ENCODE measurements around the gene ZIC2.
A peak's percentile ranks its signal among the peaks of the same experiment; 100 is the strongest.
"Not testable (repeated sequence)": the region's sequence is repeated elsewhere in the genome, so short reads cannot be mapped to it uniquely, and the experiment has no call there.

The ZIC2 gene

DNA sequence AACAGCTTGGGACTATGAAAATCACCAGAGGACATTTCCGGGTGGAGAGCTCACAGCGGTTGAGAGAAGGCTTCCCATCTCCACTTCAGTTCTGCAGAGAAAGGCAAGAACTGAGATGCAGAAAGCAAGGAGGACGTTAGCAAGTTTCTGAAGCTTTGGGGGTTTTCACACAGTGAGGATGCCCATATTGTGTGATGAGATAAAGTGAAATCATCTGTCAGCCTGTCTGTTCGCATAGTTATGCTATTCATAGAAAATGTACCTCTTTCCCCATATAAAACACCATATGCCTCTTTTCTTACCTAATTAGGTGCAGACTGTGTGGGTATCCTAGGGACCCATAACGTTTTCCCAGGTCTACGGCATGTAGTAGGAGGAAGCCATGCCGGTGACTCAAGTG is 37.5 kb upstream of the ZIC2 start:
- Histone ChIP-seq H3K9me3 (no peaks in the 10 kb centered on the region), H3K4me1 (no peaks in the 10 kb centered on the region), H3K27ac (no peak overlapping the region), H3K27me3 (peaks cover 0 to 67% of the 10 kb centered on the region in 2 donors), H3K4me3 (no peak overlapping the region), H3K36me3 (no peaks in the 10 kb centered on the region)
- intact Hi-C loops (cut with DNase I; ENCODE audit: low total_unique reads) = no loop called here
- DNase-seq = no peak
- TF ChIP-seq, protein P1, sequence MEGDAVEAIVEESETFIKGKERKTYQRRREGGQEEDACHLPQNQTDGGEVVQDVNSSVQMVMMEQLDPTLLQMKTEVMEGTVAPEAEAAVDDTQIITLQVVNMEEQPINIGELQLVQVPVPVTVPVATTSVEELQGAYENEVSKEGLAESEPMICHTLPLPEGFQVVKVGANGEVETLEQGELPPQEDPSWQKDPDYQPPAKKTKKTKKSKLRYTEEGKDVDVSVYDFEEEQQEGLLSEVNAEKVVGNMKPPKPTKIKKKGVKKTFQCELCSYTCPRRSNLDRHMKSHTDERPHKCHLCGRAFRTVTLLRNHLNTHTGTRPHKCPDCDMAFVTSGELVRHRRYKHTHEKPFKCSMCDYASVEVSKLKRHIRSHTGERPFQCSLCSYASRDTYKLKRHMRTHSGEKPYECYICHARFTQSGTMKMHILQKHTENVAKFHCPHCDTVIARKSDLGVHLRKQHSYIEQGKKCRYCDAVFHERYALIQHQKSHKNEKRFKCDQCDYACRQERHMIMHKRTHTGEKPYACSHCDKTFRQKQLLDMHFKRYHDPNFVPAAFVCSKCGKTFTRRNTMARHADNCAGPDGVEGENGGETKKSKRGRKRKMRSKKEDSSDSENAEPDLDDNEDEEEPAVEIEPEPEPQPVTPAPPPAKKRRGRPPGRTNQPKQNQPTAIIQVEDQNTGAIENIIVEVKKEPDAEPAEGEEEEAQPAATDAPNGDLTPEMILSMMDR (IDR thresholded peaks at IDR 0.05) = no peak

DNA sequence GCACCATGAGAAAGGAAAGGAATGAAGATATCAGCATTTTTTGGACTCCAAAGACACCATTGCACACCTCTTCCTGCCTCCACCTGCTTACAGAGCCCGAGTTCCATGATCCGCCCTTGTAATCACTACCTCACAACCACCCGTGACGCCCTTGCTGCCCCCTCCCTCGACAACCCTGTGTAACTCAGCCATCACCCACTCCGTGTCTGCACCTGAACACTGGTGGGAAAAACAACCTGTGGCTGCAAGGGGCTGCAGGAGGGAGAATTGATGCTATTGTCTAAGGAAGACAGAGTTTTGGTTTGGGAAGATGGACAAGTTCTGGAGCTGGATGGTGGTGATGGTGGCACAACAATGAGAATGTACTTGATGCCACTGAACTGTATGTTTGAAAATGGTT is 37.0 kb upstream of the ZIC2 start:
- Histone ChIP-seq H3K4me1 (no peaks in the 10 kb centered on the region), H3K4me3 (no peak overlapping the region), H3K36me3 (no peaks in the 10 kb centered on the region), H3K9me3 (no peaks in the 10 kb centered on the region), H3K27me3 (peaks cover 0 to 68% of the 10 kb centered on the region in 2 donors), H3K27ac (no peak overlapping the region)
- TF ChIP-seq, protein P1 (IDR thresholded peaks at IDR 0.05) = no peak
- intact Hi-C loops (cut with DNase I; ENCODE audit: low total_unique reads) = no loop called here
- peak in 1 of 2 donors; percentile 29 for DNase-seq

DNA sequence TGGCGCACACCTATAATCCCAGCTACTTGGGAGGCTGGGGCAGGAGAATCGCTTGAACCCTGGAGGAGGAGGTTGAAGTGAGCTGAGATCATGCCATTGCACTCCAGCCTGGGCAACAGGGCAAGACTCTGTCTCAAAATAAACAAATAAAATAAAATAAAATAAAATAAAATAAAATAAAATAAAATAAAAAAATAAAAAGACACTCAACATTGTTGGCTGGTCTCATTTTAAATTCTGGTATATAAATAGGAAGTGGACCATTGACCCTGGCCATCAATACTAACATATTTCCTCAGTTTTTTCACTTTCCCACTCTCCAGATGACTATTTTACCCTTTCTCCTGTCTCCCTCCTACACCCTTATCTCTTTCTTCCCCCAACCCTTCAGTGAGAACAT is 36.1 kb upstream of the ZIC2 start:
- H3K9me3 ChIP-seq; intact Hi-C loops (cut with DNase I; ENCODE audit: low total_unique reads): not testable (repeated sequence)

DNA sequence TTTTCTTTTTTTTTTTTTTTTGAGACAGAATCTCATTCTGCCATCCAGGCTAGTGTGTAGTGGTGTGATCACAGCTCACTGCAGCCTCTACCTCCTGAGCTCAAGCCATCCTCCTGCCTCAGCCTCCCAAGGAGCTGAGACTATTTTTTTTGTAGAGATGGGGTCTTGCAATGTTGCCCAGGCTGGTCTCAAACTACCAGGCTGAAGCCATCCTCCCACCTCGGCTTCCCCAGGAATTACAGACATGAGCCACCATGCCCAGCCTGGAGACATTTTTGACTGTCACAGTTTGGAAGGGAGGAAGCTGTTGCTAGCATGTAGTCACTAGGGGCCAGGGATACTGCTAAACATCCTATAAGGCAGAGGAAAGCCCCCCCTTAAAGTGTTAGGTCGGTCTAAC is 33.9 kb upstream of the ZIC2 start:
- H3K9me3 ChIP-seq = no peaks in the 10 kb centered on the region
- TF ChIP-seq, protein P1 (IDR thresholded peaks at IDR 0.05) = no peak
- peak in 1 of 2 donors; percentile 9 for DNase-seq
- peaks cover 0 to 69% of the 10 kb centered on the region in 2 donors for H3K27me3 ChIP-seq
- H3K4me3 ChIP-seq = no peak overlapping the region
- H3K36me3 ChIP-seq = no peaks in the 10 kb centered on the region
- no peak overlapping the region for H3K27ac ChIP-seq
- no peaks in the 10 kb centered on the region for H3K4me1 ChIP-seq
- intact Hi-C loops (cut with DNase I; ENCODE audit: low total_unique reads) = no loop called here

More for the DNA sequence above, 36.1 kb upstream of the ZIC2 start:
- not testable (repeated sequence) for H3K4me1 ChIP-seq, H3K4me3 ChIP-seq, DNase-seq, H3K36me3 ChIP-seq, H3K27ac ChIP-seq
- H3K27me3 ChIP-seq = peaks cover 0 to 64% of the 10 kb centered on the region in 2 donors

DNA sequence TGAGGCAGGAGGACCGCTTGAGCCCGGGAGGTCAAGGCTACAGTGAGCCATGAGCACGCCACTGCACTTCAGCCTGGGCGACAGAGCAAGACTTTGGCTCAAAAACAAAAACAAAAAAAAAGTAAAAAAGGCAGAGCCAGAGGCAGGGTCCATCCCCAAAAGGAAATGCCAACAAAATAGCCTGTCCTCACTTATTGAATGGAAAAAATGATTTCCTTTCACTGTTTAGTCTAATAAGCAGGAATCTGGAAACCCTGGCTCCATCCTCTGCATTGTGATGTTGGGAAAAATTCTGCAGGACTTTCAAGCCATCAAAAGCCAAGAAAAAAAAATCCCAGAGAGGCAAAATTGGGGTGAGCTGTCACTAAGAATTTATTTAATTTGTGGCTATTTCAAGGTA is 33.2 kb upstream of the ZIC2 start:
- no peaks in the 10 kb centered on the region for H3K36me3 ChIP-seq
- DNase-seq = peak in 1 of 2 donors; percentile 23
- peaks cover 0 to 76% of the 10 kb centered on the region in 2 donors for H3K27me3 ChIP-seq
- TF ChIP-seq, protein P1 (IDR thresholded peaks at IDR 0.05) = no peak
- intact Hi-C loops (cut with DNase I; ENCODE audit: low total_unique reads) = no loop called here
- no peak overlapping the region for H3K4me3 ChIP-seq
- no peaks in the 10 kb centered on the region for H3K4me1 ChIP-seq
- no peak overlapping the region for H3K27ac ChIP-seq
- H3K9me3 ChIP-seq = no peaks in the 10 kb centered on the region

DNA sequence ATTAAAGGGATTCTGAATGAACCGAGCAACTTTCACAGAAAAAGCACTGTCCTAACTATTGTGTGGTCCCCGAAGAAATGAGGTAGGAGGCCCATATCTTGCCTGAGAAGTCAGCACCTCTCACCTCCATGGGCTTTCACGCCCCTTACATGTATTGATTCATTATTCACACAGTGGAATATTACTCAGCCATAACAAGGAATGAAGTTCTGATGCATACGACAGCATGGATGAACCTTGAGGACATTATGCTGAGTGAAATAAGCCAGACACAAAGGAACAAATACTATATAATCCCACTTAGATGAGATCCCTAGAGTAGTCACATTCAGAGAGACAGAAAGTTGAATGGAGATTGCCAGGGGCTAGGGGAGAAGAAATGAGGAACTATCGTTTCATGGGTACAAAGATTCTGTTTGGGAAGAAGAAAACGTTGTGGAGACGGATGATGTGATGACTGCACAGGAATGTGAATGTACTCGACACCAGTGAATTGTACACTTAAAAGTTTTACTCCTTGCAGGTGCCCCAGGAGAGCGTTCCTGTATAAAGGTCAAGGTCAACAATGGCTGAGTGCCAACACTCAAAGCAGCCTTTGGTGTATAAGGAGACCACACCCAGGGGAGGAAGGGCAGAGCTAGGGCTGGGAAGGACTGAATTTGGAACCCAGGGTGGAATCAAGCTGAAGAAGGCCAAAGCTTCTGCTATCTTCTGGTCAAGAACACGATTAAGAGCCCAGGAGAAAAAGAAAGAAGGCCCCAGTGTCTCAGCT is 32.5 kb upstream of the ZIC2 start:
- Histone ChIP-seq H3K27me3 (peaks cover 0 to 81% of the 10 kb centered on the region in 2 donors), H3K4me3 (no peak overlapping the region), H3K27ac (no peak overlapping the region), H3K9me3 (no peaks in the 10 kb centered on the region), H3K4me1 (no peaks in the 10 kb centered on the region), H3K36me3 (no peaks in the 10 kb centered on the region)
- TF ChIP-seq, protein P1 (IDR thresholded peaks at IDR 0.05) = no peak
- intact Hi-C loops (cut with DNase I; ENCODE audit: low total_unique reads) = no loop called here
- peak in 1 of 2 donors; percentile 9 for DNase-seq

Data from tibial artery (tissue), 4 donors.